Subcutaneous preadipocyte (primary cell): Measurements from ENCODE around the gene TNNC2. TPM values are rescaled to one million over a fixed set of nuclear protein-coding genes. Genes with fewer than 3 reads are reported as not detected.

Experiments
- small RNA-seq: library from RNA; depleted of rRNA; stranded (forward); fragments of <200 nt; gene quantifications from one replicate; pipeline ENCODE3, GENCODE V24; 2012
- total RNA-seq: library from RNA; depleted of rRNA; stranded (reverse); fragments of >200 nt; gene quantifications from 2 replicates; pipeline ENCODE4 v1.2.3, GENCODE V29; 2012

Gene TNNC2
- total RNA-seq = 0.73 TPM in 1 of 2 replicates, not detected in the other

DNA sequence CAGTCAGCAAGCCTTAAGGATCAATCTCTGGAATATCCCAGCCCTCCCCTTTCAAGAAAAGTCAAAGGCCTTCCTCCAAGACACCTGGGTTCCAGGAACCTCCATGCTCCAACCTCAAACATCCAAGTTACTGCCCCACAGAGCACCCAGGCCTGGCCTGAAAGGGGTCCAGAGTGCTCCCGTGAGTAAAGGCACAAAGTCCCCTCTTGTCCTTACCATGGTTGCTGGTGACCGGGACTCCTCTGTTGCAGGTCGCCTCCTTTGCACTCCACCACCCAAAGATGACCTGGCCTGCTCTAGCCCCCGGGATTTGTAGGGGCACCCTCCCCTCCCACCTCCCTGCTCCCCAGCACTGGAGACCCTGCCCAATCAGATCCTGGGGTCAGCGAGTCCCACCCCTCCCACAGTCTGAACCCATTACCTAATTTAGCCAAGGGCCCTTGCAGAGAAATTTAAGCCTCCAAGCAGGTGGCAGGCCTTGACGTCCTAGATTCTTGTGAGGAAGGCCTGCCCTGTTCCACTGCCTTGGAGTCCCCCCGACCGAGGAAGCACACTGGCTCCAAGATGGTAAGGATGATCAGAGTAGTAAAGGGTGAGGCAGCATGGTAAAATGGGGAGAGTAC lies at the start of gene TNNC2:
Gene TNNC2, minus strand, starts transcription at position 283 of the 623 bp plus-strand sequence. Its CDS starts 64 bp downstream, at position 219.

DNA sequence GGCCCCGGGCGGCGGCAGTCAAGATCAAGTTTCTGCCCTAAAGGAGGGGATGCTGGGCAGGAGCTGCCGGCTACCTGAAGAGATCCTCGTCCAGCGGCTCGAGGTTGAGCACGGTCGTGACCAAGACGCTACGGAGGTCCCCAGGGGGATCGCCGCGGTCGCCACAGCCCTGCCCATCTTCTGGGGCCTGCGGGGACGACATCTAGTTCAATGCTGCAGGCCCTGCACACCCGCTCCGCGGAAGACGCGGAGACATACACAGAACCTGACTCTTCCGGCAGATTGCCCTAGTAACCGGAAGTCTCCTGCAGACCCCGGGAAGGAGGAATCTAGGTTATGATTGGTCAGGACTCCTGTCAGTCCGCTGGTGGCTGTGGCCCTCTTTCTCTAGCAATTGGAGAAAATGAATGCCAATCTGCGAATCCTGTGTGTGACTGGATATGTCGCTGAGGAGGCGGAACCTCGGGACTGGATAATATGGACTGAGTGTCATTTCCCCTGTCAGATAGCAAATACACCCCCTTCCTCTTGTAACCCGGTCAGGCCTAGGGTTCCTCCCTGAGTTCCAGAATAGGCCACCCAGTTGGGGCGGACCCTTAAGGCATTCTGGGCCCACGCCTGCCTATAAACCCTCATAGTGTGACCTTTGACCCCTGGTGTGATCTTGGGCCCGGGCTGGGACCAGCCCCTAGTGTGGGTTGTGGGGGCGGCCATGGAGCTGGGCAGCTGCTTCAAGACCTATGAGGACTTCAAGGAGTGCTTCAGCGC lies 30.2 kb upstream of the TNNC2 start, which contains the start of the genes ACOT8 and ZSWIM3:
Gene ACOT8, minus strand, starts transcription at position 279 of the 768 bp plus-strand sequence. Its CDS starts 77 bp downstream, at position 202.
Gene ZSWIM3, plus strand, starts transcription at position 501 of the 768 bp plus-strand sequence. Its CDS starts 212 bp downstream, at position 713.

DNA sequence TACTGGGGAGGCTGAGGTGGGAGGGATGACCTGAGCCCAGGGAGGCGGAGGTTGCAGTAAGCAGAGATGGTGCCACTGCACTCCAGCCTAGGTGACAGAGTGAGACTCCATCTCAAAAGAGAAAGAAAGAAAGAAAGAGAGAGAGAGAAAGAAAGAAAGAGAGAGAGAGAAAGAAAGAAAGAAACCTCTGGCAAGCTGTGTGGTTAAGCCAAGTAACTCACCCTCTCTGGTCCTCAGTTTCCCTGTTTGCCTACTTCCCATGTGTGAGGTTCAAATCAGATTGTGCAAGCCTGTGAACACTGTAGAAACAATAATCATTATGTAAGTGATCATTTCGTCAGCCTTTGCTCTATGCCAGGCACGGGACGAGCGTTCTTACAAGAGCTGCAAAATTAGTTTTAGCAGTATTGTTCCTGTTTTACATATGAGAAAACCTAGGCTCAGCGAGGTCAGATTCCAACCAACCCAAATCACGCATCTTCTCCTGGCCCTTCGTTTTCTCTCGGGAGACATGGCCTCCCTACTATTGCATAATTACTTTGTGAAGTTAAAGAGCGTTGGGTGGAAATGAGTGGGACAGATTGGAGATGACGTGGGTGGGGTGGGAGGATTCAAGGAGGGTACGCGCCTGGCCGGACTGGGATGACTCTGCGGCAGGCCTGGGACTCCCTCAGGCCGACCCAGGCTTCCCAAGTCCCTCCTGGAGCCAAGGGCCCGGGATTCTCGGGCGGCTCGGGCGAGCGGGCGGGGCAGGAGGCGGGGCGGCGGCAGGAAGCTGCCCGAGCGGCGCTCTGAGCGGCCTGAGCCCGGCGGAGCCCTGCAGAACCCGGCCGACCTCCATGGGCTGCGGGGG lies 6.1 kb upstream of the TNNC2 start, which contains the start of gene SNX21:
Gene SNX21, plus strand, starts transcription at position 770 of the 853 bp plus-strand sequence. CDS start 121 bp downstream, outside the sequence.

DNA sequence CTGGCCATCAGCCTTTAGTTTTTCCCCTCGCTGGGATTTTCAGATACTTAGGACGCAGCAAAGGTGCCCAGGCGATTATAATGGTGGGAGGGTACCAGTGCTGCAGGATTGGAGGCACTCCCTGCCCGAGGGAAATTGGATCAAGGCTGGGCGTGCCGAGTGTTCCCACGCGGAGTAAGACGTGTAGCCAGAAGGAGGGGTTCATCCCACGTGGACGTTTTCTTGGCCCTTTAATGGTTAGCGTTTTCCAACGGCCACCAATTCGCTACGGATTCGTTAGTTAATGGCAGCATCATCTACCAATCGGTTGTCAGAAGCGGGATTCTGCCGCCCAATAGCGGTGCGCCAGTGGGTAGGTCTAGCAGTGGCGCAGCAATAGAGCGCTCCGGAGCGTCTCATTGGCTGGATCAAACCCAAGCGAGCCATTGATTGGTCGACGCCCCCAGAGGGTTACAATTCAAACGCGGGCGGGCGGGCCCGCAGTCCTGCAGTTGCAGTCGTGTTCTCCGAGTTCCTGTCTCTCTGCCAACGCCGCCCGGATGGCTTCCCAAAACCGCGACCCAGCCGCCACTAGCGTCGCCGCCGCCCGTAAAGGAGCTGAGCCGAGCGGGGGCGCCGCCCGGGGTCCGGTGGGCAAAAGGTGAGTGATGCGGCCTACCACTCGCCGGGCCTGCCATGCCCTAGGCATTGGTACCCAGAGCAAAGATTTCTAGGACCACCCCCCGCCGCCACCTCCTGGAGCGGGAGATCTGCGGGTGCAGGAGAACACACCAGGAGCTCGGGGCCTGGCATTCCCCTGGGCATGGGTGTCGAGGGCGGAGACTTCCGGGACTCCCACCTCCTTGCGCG lies 14.7 kb downstream of the TNNC2 start, which contains the start of gene UBE2C:
Gene UBE2C, plus strand, starts transcription at position 488 of the 849 bp plus-strand sequence. Its CDS starts 52 bp downstream, at position 540.

Small RNA genes lying within 50 kb of the gene (small RNA-seq; reads per million reads assigned to genes)
- 1.7 reads per million, percentile 76 among the genes with 10 or more reads in this experiment for gene RNU6ATAC38P

Other genes with a start within 250 kb of the TNNC2 start
- gene WFDC8, start 248.0 kb downstream of the TNNC2 start, total RNA-seq = not detected in 2 replicates
- 0.73 TPM in 1 of 2 replicates, not detected in the other for gene WFDC10A, start 197.6 kb downstream of the TNNC2 start, total RNA-seq
- gene WFDC9, start 196.0 kb downstream of the TNNC2 start, total RNA-seq = not detected in 2 replicates
- not detected in 2 replicates for gene WFDC11, start 157.1 kb downstream of the TNNC2 start, total RNA-seq
- gene WFDC13, start 125.3 kb downstream of the TNNC2 start, total RNA-seq = not detected in 2 replicates
- not detected in 2 replicates for gene WFDC10B, start 122.3 kb downstream of the TNNC2 start, total RNA-seq
- not detected in 2 replicates for gene SPINT4, start 105.0 kb downstream of the TNNC2 start, total RNA-seq
- gene WFDC3, start 35.4 kb downstream of the TNNC2 start, total RNA-seq = 0.20 and 0.73 TPM in 2 replicates
- 13.5 and 15.4 TPM in 2 replicates for gene DNTTIP1, start 35.4 kb downstream of the TNNC2 start, total RNA-seq
- 31.2 and 36.4 TPM in 2 replicates for gene UBE2C, start 14.7 kb downstream of the TNNC2 start, total RNA-seq
- 87.6 and 101 TPM in 2 replicates for gene SNX21, start 6.5 kb upstream of the TNNC2 start, total RNA-seq
- 25.6 and 30.1 TPM in 2 replicates for gene ACOT8, start 30.1 kb upstream of the TNNC2 start, total RNA-seq
- gene ZSWIM3, start 30.3 kb upstream of the TNNC2 start, total RNA-seq = 3.9 and 4.8 TPM in 2 replicates
- gene ZSWIM1, start 53.9 kb upstream of the TNNC2 start, total RNA-seq = 10.4 and 11.0 TPM in 2 replicates
- 1.4 and 1.5 TPM in 2 replicates for gene SPATA25, start 60.3 kb upstream of the TNNC2 start, total RNA-seq
- gene NEURL2, start 63.9 kb upstream of the TNNC2 start, total RNA-seq = 2.6 and 2.7 TPM in 2 replicates
- 90.1 and 95.2 TPM in 2 replicates for gene CTSA, start 64.0 kb upstream of the TNNC2 start, total RNA-seq
- 6.6 and 33.1 TPM in 2 replicates for gene PLTP, start 84.8 kb upstream of the TNNC2 start, total RNA-seq
- 10.7 and 11.3 TPM in 2 replicates for gene PCIF1, start 107.4 kb upstream of the TNNC2 start, total RNA-seq
- gene ZNF335, start 144.9 kb upstream of the TNNC2 start, total RNA-seq = 16.9 and 23.7 TPM in 2 replicates
- gene MMP9, start 181.6 kb upstream of the TNNC2 start, total RNA-seq = not detected in 2 replicates
- gene SLC12A5, start 201.9 kb upstream of the TNNC2 start, total RNA-seq = not detected in 2 replicates